SK-N-MC (cell line): ENCODE measurements around the gene NCCRP1.

Experiments used
- EZH2 ChIP-seq: fragments of 200-600 bp; sonication (generic); IDR thresholded peaks from one replicate; pipeline ENCODE4 v1.6.1; 2017; ENCODE audit warnings: antibody characterized with exemption
- FOXP2 ChIP-seq: optimal IDR thresholded peaks from 2 replicates; pipeline ENCODE3; 2011; ENCODE audit warnings: mild to moderate bottlenecking, moderate library complexity; ENCODE audit not compliant: insufficient read depth; ENCODE audit errors: extremely low read length, control extremely low read depth
- POLR2AphosphoS5 ChIP-seq: IDR thresholded peaks from 2 replicates; pipeline ENCODE4 v1.6.1; 2012; ENCODE audit warnings: mild to moderate bottlenecking, low read depth, low read length, borderline replicate concordance

- TF ChIP-seq EZH2, result no peak
- no peak for TF ChIP-seq POLR2AphosphoS5
- TF ChIP-seq FOXP2, result no peak
Observed at GRCh38 chr19:39181500-39182173, 15.1 kb upstream of the NCCRP1 start.
